HFF-Myc (cell line): Measurements from ENCODE around the gene SLIT2.

Source experiments
- DNase-seq: peaks from one replicate; pipeline ENCODE4 v3.0.0-alpha.2; 2011; ENCODE audit warnings: low read depth; ENCODE audit errors: extremely low read depth
- H3K4me3 ChIP-seq: replicated peaks from 2 replicates; pipeline ENCODE4 v1.5.1; 2011; ENCODE audit warnings: low read depth, mild to moderate bottlenecking, control low read depth, low read length
- CTCF ChIP-seq: IDR thresholded peaks from 2 replicates; pipeline ENCODE4 v1.5.1; 2012; ENCODE audit warnings: mild to moderate bottlenecking, low read depth, low read length, control low read depth; ENCODE audit errors: missing control alignments

The SLIT2 gene

DNA sequence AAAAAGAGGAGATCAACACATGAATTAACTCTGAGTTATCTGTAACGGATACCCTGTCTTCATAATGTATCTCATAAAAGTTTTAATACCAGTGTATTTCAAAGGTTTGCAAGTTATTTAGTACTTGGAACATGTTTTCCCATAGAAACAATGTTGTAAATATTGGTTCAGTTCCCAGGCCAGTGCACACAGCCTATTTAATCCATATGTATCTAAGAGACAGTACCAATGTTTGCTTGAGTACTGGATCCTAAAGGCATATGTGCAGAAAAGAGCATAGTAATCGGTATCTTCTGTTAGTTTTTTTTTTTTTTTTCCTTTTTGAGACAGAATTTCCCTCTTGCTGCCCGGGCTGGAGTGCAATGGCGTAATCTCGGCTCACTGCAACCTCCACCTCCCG, 46.1 kb downstream of the SLIT2 start:
- no peak for TF ChIP-seq CTCF
- DNase-seq: no peak
- H3K4me3 ChIP-seq: no peak overlapping the region

DNA sequence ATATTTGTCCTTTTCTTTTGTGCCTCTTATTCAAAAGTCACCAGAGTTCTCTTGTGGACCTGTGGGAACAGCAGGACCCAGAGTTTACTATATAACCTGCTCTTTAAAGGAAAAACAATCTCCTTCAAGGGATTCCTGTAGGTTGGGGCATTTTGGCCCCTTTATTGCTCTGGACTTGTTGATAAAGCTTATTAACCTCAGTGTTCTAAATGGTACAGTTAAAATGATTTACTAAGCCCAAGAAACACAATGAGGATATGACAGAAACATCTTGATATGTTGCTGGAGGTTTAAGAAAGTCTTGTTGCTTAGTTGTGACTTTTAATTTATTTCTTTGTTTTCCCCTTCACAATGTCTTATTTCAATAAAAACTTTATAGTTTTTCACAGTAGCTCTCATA, 46.8 kb downstream of the SLIT2 start:
- no peak for TF ChIP-seq CTCF
- no peak for DNase-seq
- H3K4me3 ChIP-seq: no peak overlapping the region

DNA sequence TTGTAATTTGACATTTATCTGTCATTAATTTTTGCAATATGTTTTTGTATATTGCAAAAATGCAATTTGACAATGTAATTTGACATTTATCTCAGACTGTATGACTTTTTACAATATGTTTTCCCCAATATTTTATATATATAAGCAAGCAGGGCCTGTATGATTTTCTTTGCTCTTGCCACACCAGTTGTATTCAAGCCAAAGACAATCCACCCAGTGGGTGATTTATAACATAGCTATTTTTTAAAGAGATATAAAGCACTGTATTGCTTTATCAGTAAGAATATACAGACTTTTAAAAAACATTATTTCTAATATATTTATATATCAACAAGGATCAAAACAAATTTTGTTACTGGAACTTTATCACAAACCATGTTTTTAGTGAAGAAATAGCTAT, 47.3 kb downstream of the SLIT2 start:
- no peak for TF ChIP-seq CTCF
- DNase-seq: no peak
- H3K4me3 ChIP-seq: no peak overlapping the region

DNA sequence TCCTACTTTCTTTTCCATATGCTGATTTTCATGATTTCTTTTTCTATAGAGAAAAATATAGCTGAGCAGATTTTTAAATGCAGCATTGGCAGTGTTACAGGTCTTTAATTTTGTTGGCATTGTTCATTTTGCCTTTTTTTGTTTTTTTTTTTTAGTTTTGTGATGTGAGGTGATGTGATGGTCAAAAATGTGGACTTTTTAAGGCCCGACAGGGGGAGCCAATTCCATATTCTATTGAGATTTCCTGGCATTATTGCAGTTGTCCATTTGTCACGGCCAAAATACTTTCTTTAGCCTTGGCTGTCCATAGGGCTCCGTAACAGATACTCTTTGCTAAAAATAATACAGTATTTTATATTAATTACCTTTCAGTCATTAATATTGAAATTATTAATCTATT, 47.8 kb downstream of the SLIT2 start:
- DNase-seq: no peak

DNA sequence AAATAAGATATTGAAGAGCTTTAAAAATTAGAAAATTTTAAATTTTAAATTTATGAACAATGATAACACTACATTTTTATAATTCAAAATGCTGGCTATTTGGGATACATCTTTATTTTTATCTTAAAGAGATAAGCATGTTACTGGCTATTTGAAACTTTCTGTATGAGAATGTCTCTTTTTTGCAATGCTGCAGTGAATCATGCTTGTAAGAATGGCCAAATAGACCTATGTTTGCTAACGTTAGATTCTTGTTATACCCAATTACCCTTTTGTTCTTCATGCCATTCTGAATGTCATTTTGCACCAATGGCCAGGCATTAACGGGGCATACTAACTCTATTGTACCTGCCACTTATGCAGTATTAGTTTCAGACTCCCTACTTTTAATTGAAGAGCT, 49.5 kb downstream of the SLIT2 start:
- no peak overlapping the region for H3K4me3 ChIP-seq
- DNase-seq: no peak
- no peak for TF ChIP-seq CTCF

More for the DNA sequence above, 47.8 kb downstream of the SLIT2 start:
- no peak for TF ChIP-seq CTCF
- no peak overlapping the region for H3K4me3 ChIP-seq
